DOHH2 (cell line): Measurements from ENCODE around the gene SYNJ2.

Source experiments
- H3F3A ChIP-seq: fragments of 200-600 bp; sonication (generic), shearing (Covaris generic); 2 replicates; pipeline ENCODE4 v1.6.0; 2016; ENCODE audit warnings: antibody characterized with exemption, mild to moderate bottlenecking; ENCODE audit not compliant: control insufficient read depth, insufficient read depth
- H3K27ac ChIP-seq: fragments of 200-600 bp; sonication (generic); 2 replicates; pipeline ENCODE4 v1.5.1; 2014; ENCODE audit warnings: low read depth, mild to moderate bottlenecking, low read length, moderate library complexity
- H3K27me3 ChIP-seq: fragments of 200-600 bp; sonication (generic); 2 replicates; pipeline ENCODE4 v1.6.1; 2014; ENCODE audit warnings: mild to moderate bottlenecking, low read length, mixed read lengths; ENCODE audit not compliant: control insufficient read depth
- H3K36me3 ChIP-seq: fragments of 200-600 bp; sonication (generic); 2 replicates; pipeline ENCODE4 v1.6.1; 2014; ENCODE audit warnings: mild to moderate bottlenecking, low read length, moderate library complexity, mixed read lengths; ENCODE audit not compliant: control insufficient read depth
- H3K4me1 ChIP-seq: fragments of 200-600 bp; sonication (generic); 2 replicates; pipeline ENCODE4 v1.6.1; 2014; ENCODE audit warnings: mild to moderate bottlenecking, low read length, mixed read lengths; ENCODE audit not compliant: control insufficient read depth
- H3K4me2 ChIP-seq: fragments of 200-600 bp; sonication (generic); 2 replicates; pipeline ENCODE4 v1.6.0; 2014; ENCODE audit warnings: mild to moderate bottlenecking, low read length, moderate library complexity
- H3K4me3 ChIP-seq: fragments of 200-600 bp; sonication (generic); 2 replicates; pipeline ENCODE4 v1.5.1; 2014; ENCODE audit warnings: mild to moderate bottlenecking, low read length, mixed read lengths
- H3K79me2 ChIP-seq: fragments of 200-600 bp; sonication (generic); 2 replicates; pipeline ENCODE4 v1.6.1; 2014; ENCODE audit warnings: mild to moderate bottlenecking, low read length, mixed read lengths; ENCODE audit not compliant: control insufficient read depth
- H3K9me2 ChIP-seq: fragments of 200-600 bp; sonication (generic); replicated peaks from 2 replicates; pipeline ENCODE4 v1.6.1; 2014; ENCODE audit warnings: mild to moderate bottlenecking, low read length, mixed read lengths; ENCODE audit not compliant: control insufficient read depth
- H3K9me3 ChIP-seq: fragments of 200-600 bp; sonication (generic); 2 replicates; pipeline ENCODE4 v1.6.1; 2014; ENCODE audit warnings: antibody characterized with exemption, low read length, mixed read lengths; ENCODE audit not compliant: control insufficient read depth, insufficient read depth
- H4K20me1 ChIP-seq: fragments of 200-600 bp; sonication (generic); 2 replicates; pipeline ENCODE4 v1.6.0; 2014; ENCODE audit warnings: low read depth, mild to moderate bottlenecking, antibody characterized with exemption, low read length, moderate library complexity; ENCODE audit not compliant: control insufficient read depth, insufficient read depth
- EZH2phosphoT487 ChIP-seq: fragments of 200-600 bp; sonication (generic); IDR thresholded peaks from 2 replicates; pipeline ENCODE4 v1.6.1; 2017; ENCODE audit warnings: borderline replicate concordance, mild to moderate bottlenecking, antibody characterized with exemption, low read length, moderate library complexity, mixed read lengths
- TF ChIP-seq, protein P1 (sequence below): fragments of 200-600 bp; sonication (generic); IDR thresholded peaks from one replicate; pipeline ENCODE4 v1.5.1; 2014; ENCODE audit warnings: antibody characterized with exemption, mild to moderate bottlenecking, low read depth, low read length; ENCODE audit not compliant: poor library complexity, severe bottlenecking

SYNJ2 gene

GRCh38 chr6:158027590-158028285, 46.1 kb downstream of the SYNJ2 start:
- Histone ChIP-seq H3K9me3 (no peaks in the 10 kb centered on the region), H3K27me3 (no peaks in the 10 kb centered on the region), H3K36me3 (no peaks in the 10 kb centered on the region), H3K9me2 (no peaks in the 10 kb centered on the region), H3K4me3 (no peak overlapping the region), H3K4me2 (no peak overlapping the region), H3F3A (no peaks in the 10 kb centered on the region), H3K79me2 (no peaks in the 10 kb centered on the region), H4K20me1 (no peaks in the 10 kb centered on the region), H3K4me1 (peaks cover 10% of the 10 kb centered on the region), H3K27ac (no peak overlapping the region)
- TF ChIP-seq EZH2phosphoT487: no peak
- TF ChIP-seq, protein P1, sequence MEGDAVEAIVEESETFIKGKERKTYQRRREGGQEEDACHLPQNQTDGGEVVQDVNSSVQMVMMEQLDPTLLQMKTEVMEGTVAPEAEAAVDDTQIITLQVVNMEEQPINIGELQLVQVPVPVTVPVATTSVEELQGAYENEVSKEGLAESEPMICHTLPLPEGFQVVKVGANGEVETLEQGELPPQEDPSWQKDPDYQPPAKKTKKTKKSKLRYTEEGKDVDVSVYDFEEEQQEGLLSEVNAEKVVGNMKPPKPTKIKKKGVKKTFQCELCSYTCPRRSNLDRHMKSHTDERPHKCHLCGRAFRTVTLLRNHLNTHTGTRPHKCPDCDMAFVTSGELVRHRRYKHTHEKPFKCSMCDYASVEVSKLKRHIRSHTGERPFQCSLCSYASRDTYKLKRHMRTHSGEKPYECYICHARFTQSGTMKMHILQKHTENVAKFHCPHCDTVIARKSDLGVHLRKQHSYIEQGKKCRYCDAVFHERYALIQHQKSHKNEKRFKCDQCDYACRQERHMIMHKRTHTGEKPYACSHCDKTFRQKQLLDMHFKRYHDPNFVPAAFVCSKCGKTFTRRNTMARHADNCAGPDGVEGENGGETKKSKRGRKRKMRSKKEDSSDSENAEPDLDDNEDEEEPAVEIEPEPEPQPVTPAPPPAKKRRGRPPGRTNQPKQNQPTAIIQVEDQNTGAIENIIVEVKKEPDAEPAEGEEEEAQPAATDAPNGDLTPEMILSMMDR: no peak

- no peaks in the 10 kb centered on the region for H3K9me3 ChIP-seq
- H3F3A ChIP-seq: no peaks in the 10 kb centered on the region
- no peak overlapping the region for H3K4me3 ChIP-seq
- no peaks in the 10 kb centered on the region for H4K20me1 ChIP-seq
- H3K9me2 ChIP-seq: no peaks in the 10 kb centered on the region
- H3K79me2 ChIP-seq: no peaks in the 10 kb centered on the region
- no peaks in the 10 kb centered on the region for H3K27me3 ChIP-seq
- H3K4me1 ChIP-seq: peaks cover 10% of the 10 kb centered on the region
- H3K27ac ChIP-seq: no peak overlapping the region
- no peaks in the 10 kb centered on the region for H3K36me3 ChIP-seq
- no peak overlapping the region for H3K4me2 ChIP-seq
- no peak for TF ChIP-seq EZH2phosphoT487
- TF ChIP-seq, protein P1: no peak
Measured at GRCh38 chr6:158028421-158028820, 46.8 kb downstream of the SYNJ2 start.

- H3K4me2 ChIP-seq: no peak overlapping the region
- H3K4me1 ChIP-seq: peaks cover 10% of the 10 kb centered on the region
- no peaks in the 10 kb centered on the region for H3K27me3 ChIP-seq
- no peaks in the 10 kb centered on the region for H3K79me2 ChIP-seq
- no peak overlapping the region for H3K27ac ChIP-seq
- TF ChIP-seq, protein P1: no peak
- TF ChIP-seq EZH2phosphoT487: no peak
- no peak overlapping the region for H3K4me3 ChIP-seq
- no peaks in the 10 kb centered on the region for H3K36me3 ChIP-seq
- H3K9me3 ChIP-seq: no peaks in the 10 kb centered on the region
- H4K20me1 ChIP-seq: no peaks in the 10 kb centered on the region
- H3K9me2 ChIP-seq: no peaks in the 10 kb centered on the region
- no peaks in the 10 kb centered on the region for H3F3A ChIP-seq
Measured at GRCh38 chr6:158028876-158029275, 47.2 kb downstream of the SYNJ2 start.
